PC-3 (cell line): ENCODE data around the gene ELMOD1. TPM values are rescaled to one million over a fixed set of nuclear protein-coding genes. Genes with fewer than 3 reads are reported as not detected.
A peak's percentile ranks its signal among the peaks of the same experiment; 100 is the strongest.

Experiments
- ATAC-seq: fragments of 200-7000 bp; cut with Tn5 transposase; 2 replicates; pipeline ENCODE4 v1.9.1; 2020; ENCODE audit warnings: mild to moderate bottlenecking, moderate library complexity
- BruUV-seq: library from RNA; stranded (reverse); fragments of 400-500 nt; replicated peaks from 2 replicates; lab custom pipeline; 2021; lab: Mats Ljungman, UMichigan
- CTCF ChIA-PET: fragments of 300-600 bp; sonication (Branson Sonifier 250); formaldehyde crosslinking; loops from one replicate; lab custom pipeline; 2022; ENCODE audit warnings: antibody characterized with exemption; lab: Charles Lee
- POLR2A ChIA-PET: fragments of 300-600 bp; sonication (Branson Sonifier 250); formaldehyde crosslinking; loops from one replicate; lab custom pipeline; 2022; ENCODE audit warnings: antibody characterized with exemption; ENCODE audit not compliant: unreplicated experiment; lab: Charles Lee
- DNase-seq: peaks from one replicate; pipeline ENCODE4 v3.0.0-alpha.2; 2015
- H2AFZ ChIP-seq: fragments of 300-600 bp; sonication (generic); 2 replicates; pipeline ENCODE4 v1.6.0; 2016; ENCODE audit warnings: antibody characterized with exemption, low read length
- H3F3A ChIP-seq: fragments of 300-600 bp; sonication (generic); one replicate; pipeline ENCODE4 v1.6.0; 2017; ENCODE audit warnings: antibody characterized with exemption, low read length, control low read depth, mild to moderate bottlenecking; ENCODE audit not compliant: unreplicated experiment
- H3K27ac ChIP-seq: fragments of 300-600 bp; sonication (generic); 2 replicates; pipeline ENCODE4 v1.5.1; 2016; ENCODE audit warnings: mild to moderate bottlenecking, low read length
- H3K27me3 ChIP-seq: fragments of 300-600 bp; sonication (generic); 2 replicates; pipeline ENCODE4 v1.6.1; 2016; ENCODE audit warnings: low read length, mixed read lengths
- H3K36me3 ChIP-seq: fragments of 300-600 bp; sonication (generic); 2 replicates; pipeline ENCODE4 v1.6.1; 2016; ENCODE audit warnings: low read depth, mixed run types, low read length, mixed read lengths
- H3K4me1 ChIP-seq: fragments of 300-600 bp; sonication (generic); 2 replicates; pipeline ENCODE4 v1.5.1; 2016; ENCODE audit warnings: low read length; ENCODE audit not compliant: insufficient read depth
- H3K4me2 ChIP-seq: fragments of 300-600 bp; sonication (generic); 2 replicates; pipeline ENCODE4 v1.6.0; 2016; ENCODE audit warnings: low read length
- H3K4me3 ChIP-seq: fragments of 300-600 bp; sonication (generic); 2 replicates; pipeline ENCODE4 v1.5.1; 2016; ENCODE audit warnings: mild to moderate bottlenecking, low read length, mixed read lengths
- H3K79me2 ChIP-seq: fragments of 300-600 bp; sonication (generic); 2 replicates; pipeline ENCODE4 v1.6.1; 2017; ENCODE audit warnings: low read length, mixed read lengths
- H3K9ac ChIP-seq: fragments of 300-600 bp; sonication (generic); 2 replicates; pipeline ENCODE4 v1.6.0; 2016; ENCODE audit warnings: mild to moderate bottlenecking, low read length
- H3K9me2 ChIP-seq: fragments of 300-600 bp; sonication (generic); replicated peaks from 2 replicates; pipeline ENCODE4 v1.6.1; 2016; ENCODE audit warnings: mixed run types, low read length, mixed read lengths
- H3K9me3 ChIP-seq: fragments of 300-600 bp; sonication (generic); 2 replicates; pipeline ENCODE4 v1.6.1; 2016; ENCODE audit warnings: low read length, mixed read lengths
- H4K20me1 ChIP-seq: fragments of 300-600 bp; sonication (generic); 2 replicates; pipeline ENCODE4 v1.6.1; 2016; ENCODE audit warnings: low read length, mixed read lengths
- EZH2 ChIP-seq: fragments of 300-600 bp; sonication (generic); IDR thresholded peaks from one replicate; pipeline ENCODE4 v1.6.1; 2017; ENCODE audit warnings: antibody characterized with exemption, mild to moderate bottlenecking, low read length; ENCODE audit not compliant: unreplicated experiment
- EZH2phosphoT487 ChIP-seq: fragments of 300-600 bp; sonication (generic); IDR thresholded peaks from 2 replicates; pipeline ENCODE4 v1.6.1; 2018; ENCODE audit warnings: mild to moderate bottlenecking, antibody characterized with exemption, low read length, borderline replicate concordance
- intact Hi-C: fragments of 100-400 bp; cut with micrococcal nuclease; formaldehyde crosslinking; loops from 2 replicates; pipeline ENCODE4 v1.9.0; 2023
- total RNA-seq: library from RNA; depleted of rRNA; stranded (reverse); fragments of >200 nt; gene quantifications from 2 replicates; pipeline ENCODE4 v1.2.3, GENCODE V29; 2014
- TF ChIP-seq, protein P1 (sequence below): fragments of 300-600 bp; sonication (generic); conservative IDR thresholded peaks from 2 replicates; pipeline ENCODE4 v1.5.1; 2017; ENCODE audit warnings: antibody characterized with exemption, low read depth, mild to moderate bottlenecking, low read length

Gene ELMOD1
- total RNA-seq, 1 experiment from 2014 or later, result not detected

DNA sequence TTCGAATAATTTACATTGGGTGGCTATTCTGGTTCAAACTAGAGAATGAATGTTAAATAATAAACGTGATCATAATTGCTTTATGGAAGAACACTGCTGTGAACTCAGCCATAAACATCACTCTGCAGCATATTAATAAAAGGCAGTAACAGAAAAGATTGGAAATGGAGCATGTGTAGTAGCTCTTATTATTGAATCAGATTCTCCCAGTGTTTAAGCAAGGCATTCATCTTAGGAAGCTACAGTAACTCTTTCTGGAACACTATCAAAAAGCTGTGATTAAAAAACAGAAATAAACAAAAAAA is 34.7 kb downstream of the ELMOD1 start:
- DNase-seq (no peak), ATAC-seq (no peak)
- H2AFZ ChIP-seq, result no peak overlapping the region
- H3F3A ChIP-seq, result no peaks in the 10 kb centered on the region
- H3K27me3 ChIP-seq, result peaks cover 91% of the 10 kb centered on the region
- ChIA-PET POLR2A (no interaction called here), CTCF (no interaction called here)
- TF ChIP-seq EZH2, result peak; percentile 28
- TF ChIP-seq, protein P1, sequence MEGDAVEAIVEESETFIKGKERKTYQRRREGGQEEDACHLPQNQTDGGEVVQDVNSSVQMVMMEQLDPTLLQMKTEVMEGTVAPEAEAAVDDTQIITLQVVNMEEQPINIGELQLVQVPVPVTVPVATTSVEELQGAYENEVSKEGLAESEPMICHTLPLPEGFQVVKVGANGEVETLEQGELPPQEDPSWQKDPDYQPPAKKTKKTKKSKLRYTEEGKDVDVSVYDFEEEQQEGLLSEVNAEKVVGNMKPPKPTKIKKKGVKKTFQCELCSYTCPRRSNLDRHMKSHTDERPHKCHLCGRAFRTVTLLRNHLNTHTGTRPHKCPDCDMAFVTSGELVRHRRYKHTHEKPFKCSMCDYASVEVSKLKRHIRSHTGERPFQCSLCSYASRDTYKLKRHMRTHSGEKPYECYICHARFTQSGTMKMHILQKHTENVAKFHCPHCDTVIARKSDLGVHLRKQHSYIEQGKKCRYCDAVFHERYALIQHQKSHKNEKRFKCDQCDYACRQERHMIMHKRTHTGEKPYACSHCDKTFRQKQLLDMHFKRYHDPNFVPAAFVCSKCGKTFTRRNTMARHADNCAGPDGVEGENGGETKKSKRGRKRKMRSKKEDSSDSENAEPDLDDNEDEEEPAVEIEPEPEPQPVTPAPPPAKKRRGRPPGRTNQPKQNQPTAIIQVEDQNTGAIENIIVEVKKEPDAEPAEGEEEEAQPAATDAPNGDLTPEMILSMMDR, result no peak
- TF ChIP-seq EZH2phosphoT487, result no peak
- H3K9me2 ChIP-seq, result no peaks in the 10 kb centered on the region
- no TSS peak for BruUV-seq
- H3K36me3 ChIP-seq, result no peaks in the 10 kb centered on the region
- no peaks in the 10 kb centered on the region for H3K4me1 ChIP-seq
- no peak overlapping the region for H3K27ac ChIP-seq
- no peak overlapping the region for H3K4me2 ChIP-seq
- no peaks in the 10 kb centered on the region for H3K79me2 ChIP-seq
- no peaks in the 10 kb centered on the region for H3K9me3 ChIP-seq
- H4K20me1 ChIP-seq, result 0 out of 2 replicates have a peak, but pooled peaks cover 6% of the 10 kb centered on the region
- H3K4me3 ChIP-seq, result no peak overlapping the region
- intact Hi-C loops, result no loop called here
- H3K9ac ChIP-seq, result no peak overlapping the region

DNA sequence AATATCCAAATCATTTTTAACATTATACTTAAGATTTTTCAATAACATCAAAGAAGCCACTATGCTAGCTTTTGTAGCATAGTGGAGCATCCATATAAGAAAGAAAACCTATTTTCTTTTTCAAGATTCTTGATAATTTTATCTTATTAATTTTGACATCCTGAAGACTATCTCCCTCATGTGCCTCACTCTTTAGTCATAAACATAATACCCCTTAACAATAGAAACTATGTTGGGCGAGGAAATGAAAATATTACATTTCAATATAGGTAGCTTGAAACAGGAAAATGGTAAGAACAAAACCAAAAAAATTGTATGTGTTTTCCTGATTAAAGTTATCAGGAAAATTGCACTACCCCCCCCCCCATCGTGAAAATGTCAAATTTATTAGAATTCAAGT is 40.1 kb downstream of the ELMOD1 start:
- Histone ChIP-seq H3K4me1 (no peaks in the 10 kb centered on the region), H3K27me3 (peaks cover 91% of the 10 kb centered on the region), H3K79me2 (no peaks in the 10 kb centered on the region), H3F3A (no peaks in the 10 kb centered on the region), H3K4me2 (no peak overlapping the region), H3K4me3 (no peak overlapping the region), H3K36me3 (no peaks in the 10 kb centered on the region), H2AFZ (no peak overlapping the region), H3K9ac (no peak overlapping the region), H3K9me3 (no peaks in the 10 kb centered on the region), H3K27ac (no peak overlapping the region), H3K9me2 (no peaks in the 10 kb centered on the region), H4K20me1 (no peaks in the 10 kb centered on the region)
- POLR2A ChIA-PET, result no interaction called here
- DNase-seq (no peak), ATAC-seq (no peak)
- no TSS peak for BruUV-seq
- CTCF ChIA-PET, result interaction anchor here (0.7 kb wide), 2 partner anchors 265 to 733 kb away, joined by 3 to 4 read pairs; no protein-coding TSS in a partner anchor
- TF ChIP-seq EZH2phosphoT487 (no peak), EZH2 (no peak)
- TF ChIP-seq, protein P1, result no peak
- intact Hi-C loops, result no loop called here

DNA sequence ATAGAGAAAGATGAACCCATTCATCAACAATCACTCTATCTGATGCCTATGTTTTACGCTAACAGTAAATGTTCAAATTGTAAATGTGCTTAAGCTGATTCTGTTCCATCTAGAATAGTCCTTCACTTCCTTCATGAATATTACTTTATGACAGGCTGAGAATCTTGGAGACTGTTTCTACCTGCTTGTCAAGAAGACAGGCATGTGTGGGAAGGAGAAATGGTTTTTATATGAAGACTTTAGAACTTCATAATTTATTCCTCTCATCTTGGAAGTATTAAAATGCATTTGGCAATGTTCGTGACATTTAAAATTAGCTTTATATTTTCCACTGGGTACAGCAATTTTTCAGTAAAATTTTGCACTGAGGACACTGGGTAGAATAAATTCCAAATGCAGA is 41.0 kb downstream of the ELMOD1 start:
- ChIA-PET CTCF (no interaction called here), POLR2A (interaction anchor here (0.6 kb wide), 1 partner anchor 12 kb away, joined by 8 read pairs; no protein-coding TSS in a partner anchor)
- no peak overlapping the region for H3K9ac ChIP-seq
- H3K36me3 ChIP-seq, result no peaks in the 10 kb centered on the region
- no peak for DNase-seq
- no peaks in the 10 kb centered on the region for H4K20me1 ChIP-seq
- H3K27ac ChIP-seq, result no peak overlapping the region
- TF ChIP-seq EZH2phosphoT487, result no peak
- no peak for TF ChIP-seq EZH2
- TF ChIP-seq, protein P1, result no peak
- H3K27me3 ChIP-seq, result peaks cover 91% of the 10 kb centered on the region
- H3K4me2 ChIP-seq, result no peak overlapping the region
- ATAC-seq, result no peak
- H3K9me3 ChIP-seq, result no peaks in the 10 kb centered on the region
- no peaks in the 10 kb centered on the region for H3K9me2 ChIP-seq
- no peaks in the 10 kb centered on the region for H3K79me2 ChIP-seq
- intact Hi-C loops, result no loop called here
- no TSS peak for BruUV-seq
- H3K4me1 ChIP-seq, result no peaks in the 10 kb centered on the region
- H3K4me3 ChIP-seq, result no peak overlapping the region
- no peak overlapping the region for H2AFZ ChIP-seq
- no peaks in the 10 kb centered on the region for H3F3A ChIP-seq
